CD4-positive, alpha-beta T cell treated with Interleukin-1 beta for 1 hour (primary cell): ENCODE measurements around the gene TSBP1.
"Not testable (repeated sequence)": the region's sequence is repeated elsewhere in the genome, so short reads cannot be mapped to it uniquely, and the experiment has no call there.

Source experiments
- DNase-seq, 2 donors: peaks; one replicate each; pipeline ENCODE4 v3.0.0-alpha.2; 2020 to 2022

TSBP1 gene

DNA sequence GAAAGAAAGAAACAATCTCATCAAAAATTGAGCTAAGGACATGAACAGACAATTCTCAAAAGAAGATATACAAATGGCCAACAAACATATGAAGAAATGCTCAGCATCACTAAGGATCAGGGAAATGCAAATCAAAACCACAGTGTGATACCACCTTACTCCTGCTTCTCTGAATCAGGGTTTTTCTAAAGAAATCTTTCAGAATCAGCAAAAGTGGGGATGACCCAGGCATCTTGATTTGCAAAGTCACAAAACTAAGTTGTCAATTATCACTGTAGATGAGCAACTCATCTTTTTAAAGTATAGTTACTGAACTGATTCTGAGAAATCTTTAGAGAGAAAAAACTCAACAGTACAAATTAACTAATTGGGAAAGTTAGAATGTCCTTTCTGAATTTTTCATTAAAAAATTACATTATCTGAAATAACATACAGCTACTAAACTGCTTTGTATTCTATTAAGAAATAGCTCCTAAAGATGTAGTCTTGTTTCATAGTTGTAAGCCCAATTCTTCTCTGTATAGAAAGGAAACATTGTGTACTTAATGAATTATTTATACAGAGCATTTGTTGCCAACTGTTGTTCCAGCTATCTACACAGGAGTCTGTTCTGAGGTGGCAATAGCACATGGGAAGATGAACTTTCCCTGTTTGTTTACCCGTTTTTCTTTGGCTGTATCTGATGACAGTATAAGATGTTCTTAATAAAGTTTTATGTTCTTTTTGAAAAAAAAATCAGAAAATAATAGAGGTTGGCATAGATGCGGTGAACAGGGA lies 97.7 kb downstream of the TSBP1 start:
- DNase-seq = not testable (repeated sequence)

DNA sequence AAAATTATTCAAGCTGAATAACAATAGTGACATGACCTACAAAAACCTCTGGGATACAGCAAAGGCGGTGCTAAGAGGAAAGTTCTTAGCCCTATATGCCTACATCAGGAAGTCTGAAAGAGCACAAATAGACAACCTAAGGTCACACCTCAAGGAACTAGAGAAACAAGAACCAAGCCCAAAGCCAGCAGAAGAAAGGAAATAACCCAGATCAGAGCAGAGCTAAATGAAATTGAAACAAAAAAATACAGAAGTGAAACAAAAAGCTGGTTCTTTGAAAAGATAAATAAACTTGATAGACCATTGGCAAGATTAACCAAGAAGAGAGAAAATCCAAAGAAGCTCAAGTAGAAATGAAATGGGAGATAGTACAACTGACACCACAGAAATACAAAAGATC lies 100.3 kb downstream of the TSBP1 start:
- peak; percentile 1 to 22 for DNase-seq

- DNase-seq = peak in 1 of 2 donors; percentile 53
Measured at GRCh38 chr6:32268459-32268858, 103.2 kb downstream of the TSBP1 start.

DNA sequence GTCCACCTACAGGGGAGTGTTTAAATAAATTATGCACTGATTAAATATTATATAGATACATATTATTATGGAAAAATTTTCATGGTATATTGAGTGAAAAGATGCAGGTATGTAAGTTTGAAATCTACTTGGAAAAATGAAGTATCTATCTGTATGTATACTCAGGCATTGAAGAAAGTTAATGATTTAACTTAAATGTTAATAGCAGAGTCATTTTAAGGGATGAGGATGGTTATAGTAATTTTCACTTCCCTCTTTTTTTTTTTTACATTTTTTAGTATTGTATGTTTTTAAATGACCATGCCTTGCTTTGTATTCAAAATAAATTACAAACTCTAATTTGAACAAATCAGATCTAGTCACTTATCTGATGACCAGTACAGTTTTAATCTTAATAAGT lies 104.7 kb downstream of the TSBP1 start:
- DNase-seq = no peak

- DNase-seq = not testable (repeated sequence)
Measured at GRCh38 chr6:32257262-32257661, 114.4 kb downstream of the TSBP1 start.

DNA sequence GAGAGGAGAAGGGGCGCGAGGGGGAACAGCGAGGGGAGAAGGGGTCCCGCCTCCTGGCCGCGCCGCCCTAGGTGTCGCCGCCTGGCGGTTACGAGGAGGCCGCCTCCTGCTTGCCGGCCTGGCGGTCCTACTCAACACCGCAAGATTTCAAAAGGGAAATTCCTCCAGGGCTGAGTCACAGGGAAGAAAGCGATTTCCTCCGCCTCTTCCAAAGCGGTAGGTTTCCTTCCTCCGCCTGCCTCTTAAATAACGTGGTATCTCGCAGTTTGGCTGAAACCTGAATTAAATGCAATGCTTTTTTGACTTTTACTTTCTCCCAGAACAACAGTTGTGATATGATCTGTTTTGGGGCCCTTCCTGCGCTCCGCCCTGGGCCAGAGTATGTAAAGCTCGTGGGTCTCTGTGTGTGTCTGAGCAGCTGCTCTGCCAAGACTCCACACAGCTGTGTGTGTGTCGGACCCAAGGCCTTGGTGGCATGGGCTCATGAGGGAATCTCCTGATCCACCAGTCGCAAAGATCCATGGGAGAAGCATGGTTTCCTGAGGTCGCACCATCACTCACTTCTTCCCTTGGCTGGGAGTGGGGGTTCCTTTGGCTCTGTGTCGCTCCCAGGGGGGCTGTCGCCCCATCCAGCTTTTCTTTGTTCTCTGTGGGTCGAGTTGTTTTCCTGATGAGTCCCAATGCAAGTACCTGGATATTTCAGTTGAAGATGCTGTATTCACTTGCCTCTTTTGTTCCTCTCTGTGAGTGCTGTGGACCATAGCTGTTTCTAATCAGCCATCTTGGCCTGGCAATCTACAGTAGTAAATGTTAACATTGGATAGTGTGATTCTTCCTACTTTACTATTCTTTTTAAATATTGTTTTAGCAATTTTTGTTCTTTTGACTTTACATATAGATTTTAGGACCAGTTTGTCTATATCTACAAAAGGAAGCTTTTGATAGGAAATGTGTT lies 116.2 kb downstream of the TSBP1 start:
- peak; percentile 63 to 69 for DNase-seq

GRCh38 chr6:32254761-32255198 lies 116.9 kb downstream of the TSBP1 start:
- DNase-seq = no peak

DNA sequence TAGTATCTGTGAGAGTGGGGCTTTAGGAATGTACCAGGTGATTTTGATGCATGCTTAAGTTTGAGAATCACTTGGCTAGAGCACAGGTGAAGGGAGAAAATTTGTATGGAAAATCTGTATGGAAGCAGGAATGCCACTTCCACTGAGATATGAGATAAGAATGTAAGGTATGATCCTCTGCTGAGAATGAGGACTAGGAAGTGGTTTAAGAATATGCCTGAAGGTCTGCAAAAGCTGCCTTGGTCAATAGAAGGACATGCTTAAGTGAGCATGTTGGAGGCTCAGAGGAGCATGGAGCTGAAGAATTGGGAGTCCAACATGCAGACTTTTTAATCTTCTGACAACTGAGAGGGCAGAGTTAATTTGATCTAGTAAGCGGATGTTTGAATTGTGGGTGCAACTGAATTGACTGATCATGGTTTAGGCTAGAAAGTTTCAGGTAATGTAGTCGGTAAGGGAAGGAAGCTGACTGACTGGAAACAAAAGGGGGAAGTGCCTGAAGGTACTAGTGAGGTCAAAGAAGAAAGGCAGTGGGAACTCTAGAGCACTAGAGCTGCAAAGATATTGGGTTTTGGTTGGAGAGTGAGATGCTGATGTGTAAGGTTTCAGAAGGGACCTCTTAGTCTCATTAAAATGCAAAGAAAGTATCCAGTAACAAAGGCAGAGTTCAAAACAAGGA lies 119.2 kb downstream of the TSBP1 start:
- no peak for DNase-seq

DNA sequence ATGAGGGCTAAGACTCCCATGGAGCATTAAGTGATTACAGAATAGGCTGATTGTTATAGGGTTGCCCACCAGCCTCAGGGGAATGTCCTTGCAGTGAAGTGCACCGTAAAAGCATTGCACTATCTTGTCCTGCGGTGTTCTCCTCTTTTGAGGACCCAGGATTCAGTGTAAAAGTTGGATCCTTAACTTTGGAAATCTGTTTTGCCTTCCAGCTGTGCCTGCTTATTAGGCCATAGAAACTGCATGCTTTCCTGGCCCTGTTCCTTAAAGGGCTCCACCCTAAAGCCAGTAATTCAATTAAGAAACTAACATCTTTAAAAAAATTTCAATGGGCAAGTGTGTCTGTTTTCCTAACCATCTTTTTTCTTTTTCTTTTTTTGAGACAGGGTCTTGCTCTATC lies 122.4 kb downstream of the TSBP1 start:
- no peak for DNase-seq

DNA sequence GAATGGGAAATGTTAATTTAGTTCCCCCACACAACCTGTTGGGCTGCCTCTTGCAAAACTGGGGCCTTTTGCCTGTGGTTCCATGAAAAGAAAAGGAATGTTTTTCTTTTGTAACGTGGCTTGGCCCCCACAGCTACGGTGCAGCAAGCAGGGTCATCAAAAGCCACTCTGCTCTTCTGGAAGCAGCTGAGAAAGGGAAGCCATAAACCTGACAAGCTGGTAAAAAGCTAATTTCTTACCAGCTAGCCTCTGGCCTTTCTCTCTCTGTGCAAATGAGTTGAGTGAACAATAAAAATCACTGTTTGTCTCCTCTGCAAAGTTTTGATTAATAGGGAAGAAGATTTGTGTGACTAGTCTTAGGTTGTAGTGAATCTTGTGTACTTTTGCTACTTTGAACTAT lies 124.3 kb downstream of the TSBP1 start:
- DNase-seq = no peak

- DNase-seq = peak; percentile 77 to 78
Measured at GRCh38 chr6:32244946-32245398, 126.7 kb downstream of the TSBP1 start.

DNA sequence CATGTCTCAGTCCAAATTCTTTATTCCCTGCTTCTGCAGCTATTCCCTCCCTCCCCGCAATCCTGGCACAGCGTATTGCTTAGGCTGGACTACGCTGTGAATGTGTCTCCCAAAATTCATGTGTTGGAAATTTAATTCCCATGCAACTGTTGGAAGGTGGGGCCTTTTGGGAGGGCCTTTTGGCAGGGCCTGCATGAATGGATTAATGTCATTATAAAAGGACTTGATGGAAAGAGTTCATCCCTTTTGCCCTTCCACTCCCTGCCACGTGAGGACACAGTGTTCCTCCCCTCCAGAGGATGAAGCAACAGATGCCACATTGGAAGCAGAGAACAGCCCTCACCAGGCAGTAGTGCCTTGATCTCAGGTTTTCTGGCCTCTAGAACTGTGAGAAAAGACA lies 127.4 kb downstream of the TSBP1 start:
- no peak for DNase-seq
